Loucy (cell line): ENCODE data around the gene APOL4.

ENCODE experiments used
- CTCF ChIP-seq: fragments of 200-600 bp; sonication (generic); conservative IDR thresholded peaks from 2 replicates; pipeline ENCODE4 v1.5.1; 2014; ENCODE audit warnings: mild to moderate bottlenecking, antibody characterized with exemption, low read length
- EZH2phosphoT487 ChIP-seq: fragments of 200-600 bp; IDR thresholded peaks from 2 replicates; pipeline ENCODE4 v1.6.1; 2018; ENCODE audit warnings: antibody characterized with exemption, mild to moderate bottlenecking, moderate library complexity, borderline replicate concordance

- TF ChIP-seq CTCF (no peak), EZH2phosphoT487 (no peak)
These were observed 11.3 kb upstream of the APOL4 start for GRCh38 chr22:36212901-36213300.
